ENCODE measurements around the gene CTSZ. TPM values are rescaled to one million over a fixed set of nuclear protein-coding genes. Genes with fewer than 3 reads are reported as not detected.

CTSZ gene
- total and polyA plus RNA-seq, 11 donors: 92.2 to 482 (median 130) TPM

GRCh38 chr20:58986968-58987517 lies 20.0 kb downstream of the CTSZ start:
- Histone ChIP-seq H3K27ac (no peak overlapping the region), H3K27me3 (no peaks in the 10 kb centered on the region), H3K4me3 (no peak overlapping the region), H3K36me3 (peaks cover 7 to 65% (median 61%) of the 10 kb centered on the region in 9 donors), H3K4me1 (peaks cover 0 to 46% (median 29%) of the 10 kb centered on the region in 12 donors), H3K9me3 (no peaks in the 10 kb centered on the region)
- DNase-seq (peak in 2 of 5 donors; percentile 9 to 24), ATAC-seq (peak in 1 of 4 donors; percentile 25)
- TF ChIP-seq POLR2A (IDR thresholded peaks at IDR 0.05) (no peak), CTCF (IDR thresholded peaks at IDR 0.05) (no peak)
- intact Hi-C loops (cut with DNase I): loop anchor here in 1 of 10 donors (5.0 to 10.0 kb wide), 2 partner anchors 48 to 100 kb away; partner anchors contain the start of gene ATP5F1E
- 63 to 70% (median 67%) methylated on average over 8 of the region's 8 CpGs for WGBS, 4 donors

DNA sequence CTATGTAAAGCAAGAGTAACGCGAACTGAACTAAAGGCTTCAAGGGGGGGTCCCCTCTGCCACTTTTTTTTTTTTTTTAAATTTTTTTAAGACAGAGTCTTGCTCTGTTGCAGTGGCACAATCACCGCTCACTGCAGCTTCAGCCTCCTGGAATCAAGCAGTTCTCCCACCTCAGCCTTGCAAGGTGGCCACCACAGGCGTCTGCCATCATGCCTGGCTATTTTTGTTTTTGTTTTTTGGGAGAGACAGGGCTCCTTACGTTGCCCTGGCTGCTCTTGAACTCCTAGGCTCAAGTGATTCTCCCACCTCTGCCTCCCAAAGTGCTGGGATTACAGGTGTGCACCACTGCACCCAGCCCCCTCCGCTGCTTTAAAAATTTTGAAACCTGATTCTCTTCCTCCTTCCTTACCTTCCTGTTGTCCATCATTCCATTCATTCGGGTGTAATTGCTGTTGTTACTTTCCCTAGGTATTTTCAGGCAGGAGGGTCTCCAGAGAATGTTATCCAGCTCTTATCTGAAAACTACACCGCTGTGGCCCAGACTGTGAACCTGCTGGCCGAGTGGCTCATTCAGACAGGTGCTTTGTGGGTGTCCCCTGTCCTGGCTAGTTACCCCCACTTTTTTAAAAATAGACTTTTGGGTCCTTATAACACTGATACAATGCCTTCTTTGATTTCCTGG lies 20.6 kb downstream of the CTSZ start:
- intact Hi-C loops (cut with DNase I): loop anchor here in 1 of 10 donors (5.0 to 10.0 kb wide), 2 partner anchors 48 to 99 kb away; partner anchors contain the start of gene ATP5F1E
- Histone ChIP-seq H3K27me3 (no peaks in the 10 kb centered on the region), H3K36me3 (peaks cover 7 to 59% (median 55%) of the 10 kb centered on the region in 9 donors), H3K4me1 (peaks cover 0 to 48% (median 30%) of the 10 kb centered on the region in 12 donors), H3K9me3 (no peaks in the 10 kb centered on the region), H3K27ac (no peak overlapping the region), H3K4me3 (no peak overlapping the region)
- 66 to 72% (median 68%) methylated on average over 9 of the region's 9 CpGs for WGBS, 4 donors
- TF ChIP-seq CTCF (IDR thresholded peaks at IDR 0.05) (no peak), POLR2A (IDR thresholded peaks at IDR 0.05) (no peak)
- peak in 2 of 5 donors; percentile 9 for DNase-seq
- no peak for ATAC-seq

DNA sequence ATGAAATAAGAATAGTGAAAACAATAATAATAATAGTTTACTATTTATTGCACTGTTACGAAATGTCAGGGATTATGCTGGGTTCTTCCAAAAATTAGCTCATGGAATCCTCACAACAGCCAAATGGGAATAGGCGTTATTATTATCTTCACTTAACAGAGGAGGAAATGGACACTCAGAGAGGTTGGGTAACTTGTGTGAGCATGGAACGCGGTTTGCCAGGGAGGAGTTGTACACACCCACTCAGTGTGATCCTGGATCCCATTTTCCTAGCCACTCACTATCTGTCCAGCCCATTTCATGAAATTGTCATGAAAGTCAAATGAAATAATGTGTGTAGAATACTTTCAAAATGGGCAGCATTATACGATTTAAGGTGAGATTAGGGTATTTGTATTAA lies 21.4 kb downstream of the CTSZ start:
- H3K27ac ChIP-seq: no peak overlapping the region
- 67 to 75% (median 70%) methylated on average over 5 of the region's 5 CpGs for WGBS, 4 donors

More for the DNA sequence above, 21.4 kb downstream of the CTSZ start:
- Histone ChIP-seq H3K9me3 (no peaks in the 10 kb centered on the region), H3K36me3 (peaks cover 1 to 51% (median 47%) of the 10 kb centered on the region in 9 donors), H3K4me3 (no peak overlapping the region), H3K27me3 (no peaks in the 10 kb centered on the region), H3K4me1 (peaks cover 0 to 49% (median 30%) of the 10 kb centered on the region in 12 donors)
- DNase-seq: peak in 2 of 5 donors; percentile 11 to 23
- intact Hi-C loops (cut with DNase I): loop anchor here in 1 of 10 donors (5.0 to 10.0 kb wide), 2 partner anchors 49 to 98 kb away; partner anchors contain the start of gene ATP5F1E
- no peak for TF ChIP-seq POLR2A (IDR thresholded peaks at IDR 0.05)
- TF ChIP-seq CTCF (IDR thresholded peaks at IDR 0.05): no peak
- no peak for ATAC-seq

Measured in heart left ventricle (tissue), 16 donors.